Frontal cortex (tissue), 4 donors: Measurements from ENCODE around the gene ZDHHC22. TPM values are rescaled to one million over a fixed set of nuclear protein-coding genes. Genes with fewer than 3 reads are reported as not detected.
"Not testable (repeated sequence)": the region's sequence is repeated elsewhere in the genome, so short reads cannot be mapped to it uniquely, and the experiment has no call there.

Experiments
- DNase-seq, 2 donors: peaks; one replicate each; pipeline ENCODE4 v3.0.0; 2012; ENCODE audit warnings: low spot score in 2 of 2
- FAIRE-seq: peaks from 2 replicates; lab custom pipeline; 2012; peaks lifted over from hg19 to GRCh38; lab: Jason Lieb, UNC
- total RNA-seq: library from RNA; depleted of rRNA; stranded (reverse); fragments of >200 nt; gene quantifications from one replicate; pipeline ENCODE4 v1.2.3, GENCODE V29; 2014
- donor health status: control.
- donor health status: control.
- donor health status: control.

ZDHHC22 gene
- total RNA-seq = 5.7 TPM

GRCh38 chr14:77141214-77142004 lies at the start of gene ZDHHC22:
Gene ZDHHC22 (minus strand): TSS chr14:77141791. CDS start chr14:77139738, 2,053 bp downstream.
- DNase-seq (peak; percentile 66 to 77), FAIRE-seq (no peak)

GRCh38 chr14:77190977-77191376 lies 49.4 kb upstream of the ZDHHC22 start:
- DNase-seq = no peak
- FAIRE-seq = no peak

- DNase-seq = no peak
- no peak for FAIRE-seq
Measured at GRCh38 chr14:77189479-77189878, 47.9 kb upstream of the ZDHHC22 start.

GRCh38 chr14:77187649-77188012 lies 46.0 kb upstream of the ZDHHC22 start:
- DNase-seq = no peak
- FAIRE-seq = no peak

- FAIRE-seq (no peak), DNase-seq (no peak)
Measured at GRCh38 chr14:77186911-77187648, 45.5 kb upstream of the ZDHHC22 start.

- FAIRE-seq (no peak), DNase-seq (no peak)
Measured at GRCh38 chr14:77185093-77185465, 43.5 kb upstream of the ZDHHC22 start.

- no peak for FAIRE-seq
- no peak for DNase-seq
Measured at GRCh38 chr14:77184396-77185092, 43.0 kb upstream of the ZDHHC22 start.

- FAIRE-seq = no peak
- no peak for DNase-seq
Measured at GRCh38 chr14:77183896-77184295, 42.3 kb upstream of the ZDHHC22 start.

GRCh38 chr14:77181603-77182437 lies 40.2 kb upstream of the ZDHHC22 start, which contains the start of gene TMEM63C:
Gene TMEM63C (plus strand): TSS chr14:77181798. CDS start chr14:77218814, 37,016 bp downstream.
- FAIRE-seq = no peak
- peak; percentile 37 to 50 for DNase-seq

- no peak for FAIRE-seq
- DNase-seq = no peak
Measured at GRCh38 chr14:77180726-77181602, 39.4 kb upstream of the ZDHHC22 start.

- DNase-seq = no peak
- FAIRE-seq = no peak
Measured at GRCh38 chr14:77178656-77179055, 37.1 kb upstream of the ZDHHC22 start.

- no peak for DNase-seq
- FAIRE-seq = no peak
Measured at GRCh38 chr14:77177702-77178101, 36.1 kb upstream of the ZDHHC22 start.

GRCh38 chr14:77175843-77176242 lies 34.3 kb upstream of the ZDHHC22 start:
- FAIRE-seq (no peak), DNase-seq (no peak)

- DNase-seq, FAIRE-seq: not testable (repeated sequence)
Measured at GRCh38 chr14:77173911-77174617, 32.5 kb upstream of the ZDHHC22 start.

- FAIRE-seq (no peak), DNase-seq (no peak)
Measured at GRCh38 chr14:77172916-77173315, 31.3 kb upstream of the ZDHHC22 start.

GRCh38 chr14:77170045-77170444 lies 28.5 kb upstream of the ZDHHC22 start:
- FAIRE-seq (no peak), DNase-seq (no peak)

GRCh38 chr14:77161011-77161410 lies 19.4 kb upstream of the ZDHHC22 start:
- DNase-seq = no peak

GRCh38 chr14:77158882-77159255 lies 17.3 kb upstream of the ZDHHC22 start:
- DNase-seq = no peak
- FAIRE-seq = no peak

More at GRCh38 chr14:77161011-77161410, 19.4 kb upstream of the ZDHHC22 start:
- no peak for FAIRE-seq
